ENCODE measurements around the gene RASSF3.
A peak's percentile ranks its signal among the peaks of the same experiment; 100 is the strongest.

The RASSF3 gene

DNA sequence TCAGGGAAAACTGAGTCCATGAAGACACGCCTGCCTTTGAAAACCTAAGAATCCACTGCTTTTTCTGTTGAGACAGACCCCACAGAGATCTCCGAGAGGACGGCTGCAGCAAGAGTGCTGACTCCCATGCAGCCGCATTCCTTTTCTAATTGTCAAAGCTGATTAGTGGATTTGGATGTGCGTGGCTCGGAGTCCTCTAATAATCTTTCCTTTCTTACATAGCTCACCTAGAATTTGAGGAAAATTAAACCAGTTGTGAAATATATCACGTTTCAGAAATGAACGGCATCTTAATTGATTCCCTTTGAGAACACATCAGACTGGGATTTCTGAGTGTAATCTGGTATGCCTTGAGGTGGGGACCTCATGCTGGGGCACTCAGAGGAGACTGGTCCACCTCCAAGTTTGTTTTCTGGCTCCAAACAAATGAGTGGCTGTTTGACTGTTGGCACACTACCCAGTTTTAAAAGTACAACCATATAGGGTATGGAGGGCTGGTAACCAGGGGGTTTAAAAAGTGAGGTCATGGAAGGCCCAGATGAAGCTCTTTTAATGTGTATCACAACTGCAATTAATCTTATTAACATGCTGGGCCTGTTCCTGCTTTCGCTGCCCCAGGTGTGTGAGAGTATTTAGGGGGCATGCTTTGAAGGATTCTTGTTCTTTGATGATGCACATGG is 63.3 kb downstream of the RASSF3 start:
- POLR2A ChIA-PET: no interaction called here
- H3K4me3 ChIP-seq (ENCODE audit: low read depth, low read length): no peak overlapping the region
- no peak for TF ChIP-seq CTCF (IDR thresholded peaks at IDR 0.05; ENCODE audit: insufficient read depth, low read length, missing control alignments)
- DNase-seq (ENCODE audit: low read depth, low spot score): no peak
- CTCF ChIA-PET: interaction anchor here (0.7 to 1.6 kb wide), 3 partner anchors 13 to 124 kb away, joined by 3 to 6 read pairs (median 4); no protein-coding TSS in a partner anchor

GRCh38 chr12:64674367-64674922 is 64.2 kb downstream of the RASSF3 start:
- no peak overlapping the region for H3K4me3 ChIP-seq (ENCODE audit: low read depth, low read length)
- ChIA-PET POLR2A (no interaction called here), CTCF (interaction anchor here (1.1 to 1.6 kb wide), 2 partner anchors 14 to 125 kb away, joined by 3 to 6 read pairs; no protein-coding TSS in a partner anchor)
- no peak for TF ChIP-seq CTCF (IDR thresholded peaks at IDR 0.05; ENCODE audit: insufficient read depth, low read length, missing control alignments)
- DNase-seq (ENCODE audit: low read depth, low spot score): no peak

GRCh38 chr12:64675795-64676194 is 65.5 kb downstream of the RASSF3 start:
- H3K4me3 ChIP-seq (ENCODE audit: low read depth, low read length): no peak overlapping the region
- no peak for DNase-seq (ENCODE audit: low read depth, low spot score)
- ChIA-PET CTCF (no interaction called here), POLR2A (no interaction called here)
- TF ChIP-seq CTCF (IDR thresholded peaks at IDR 0.05; ENCODE audit: insufficient read depth, low read length, missing control alignments): no peak

- no peak for TF ChIP-seq CTCF (IDR thresholded peaks at IDR 0.05; ENCODE audit: insufficient read depth, low read length, missing control alignments)
- no peak for DNase-seq (ENCODE audit: low read depth, low spot score)
- POLR2A ChIA-PET: no interaction called here
- no peak overlapping the region for H3K4me3 ChIP-seq (ENCODE audit: low read depth, low read length)
- CTCF ChIA-PET: interaction anchor here (1.3 to 2.0 kb wide), 3 partner anchors 11 to 129 kb away, joined by 3 to 13 read pairs (median 6); no protein-coding TSS in a partner anchor
Measured at GRCh38 chr12:64678248-64678647, 68.0 kb downstream of the RASSF3 start.

- DNase-seq (ENCODE audit: low read depth, low spot score): no peak
- TF ChIP-seq CTCF (IDR thresholded peaks at IDR 0.05; ENCODE audit: insufficient read depth, low read length, missing control alignments): no peak
- no peak overlapping the region for H3K4me3 ChIP-seq (ENCODE audit: low read depth, low read length)
- ChIA-PET CTCF (interaction anchor here (1.3 to 2.8 kb wide), 3 partner anchors 11 to 129 kb away, joined by 3 to 15 read pairs (median 6); no protein-coding TSS in a partner anchor), POLR2A (no interaction called here)
Measured at GRCh38 chr12:64678835-64679234, 68.5 kb downstream of the RASSF3 start.

DNA sequence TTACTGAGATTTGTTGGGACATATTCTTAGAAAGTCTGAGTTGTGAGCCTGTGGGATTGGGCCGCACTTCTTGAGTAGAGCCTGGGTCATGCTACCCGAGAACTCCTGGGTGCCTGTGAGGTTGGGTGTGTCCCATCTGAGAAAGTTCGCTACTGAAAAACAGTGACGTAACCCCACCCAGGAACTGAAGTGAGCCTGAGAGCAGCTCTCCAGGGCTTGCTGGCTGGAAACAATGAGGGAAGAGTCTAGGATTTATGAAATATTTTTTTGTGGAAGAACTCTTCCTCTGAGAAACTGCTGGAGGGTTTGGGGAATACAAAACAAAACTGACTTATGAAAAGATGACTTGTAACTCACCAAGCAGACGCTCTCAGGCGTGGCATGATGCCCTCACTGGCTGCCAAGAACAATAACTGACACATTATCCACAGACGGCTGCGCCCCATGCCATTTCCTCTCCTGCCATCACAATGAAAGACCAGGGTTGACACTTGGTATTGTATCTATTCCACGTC is 69.2 kb downstream of the RASSF3 start:
- POLR2A ChIA-PET: interaction anchor here (0.8 kb wide), 1 partner anchor 70 kb away, joined by 3 read pairs; no protein-coding TSS in a partner anchor
- no peak for DNase-seq (ENCODE audit: low read depth, low spot score)
- TF ChIP-seq CTCF (IDR thresholded peaks at IDR 0.05; ENCODE audit: insufficient read depth, low read length, missing control alignments): no peak
- CTCF ChIA-PET: interaction anchor here (1.1 to 3.0 kb wide), 5 partner anchors 12 to 130 kb away, joined by 3 to 16 read pairs (median 6); no protein-coding TSS in a partner anchor
- peak overlapping the region; percentile 29 for H3K4me3 ChIP-seq (ENCODE audit: low read depth, low read length)

All from AG04449 (cell line).